GM10266 (cell line): ENCODE results near the gene KCTD4.
"Not testable (repeated sequence)": the region's sequence is repeated elsewhere in the genome, so short reads cannot be mapped to it uniquely, and the experiment has no call there.

Experiments
- DNase-seq: peaks from one replicate; pipeline ENCODE4 v3.0.0; 2012; ENCODE audit errors: extremely low spot score
- CTCF ChIP-seq: IDR thresholded peaks from 2 replicates; pipeline ENCODE4 v1.5.1; 2012; ENCODE audit warnings: mild to moderate bottlenecking, low read depth; ENCODE audit not compliant: control insufficient read depth, insufficient read depth; ENCODE audit errors: missing control alignments

The KCTD4 gene

GRCh38 chr13:45200701-45201232, at the start of gene KCTD4:
KCTD4 (minus strand) TSS chr13:45201045; CDS start chr13:45194567, 6,478 bp downstream.
- no peak for TF ChIP-seq CTCF

GRCh38 chr13:45249662-45250061, 48.8 kb upstream of the KCTD4 start:
- TF ChIP-seq CTCF: no peak
- DNase-seq: no peak

More at GRCh38 chr13:45200701-45201232, at the start of gene KCTD4:
- no peak for DNase-seq

GRCh38 chr13:45244736-45245135, 43.9 kb upstream of the KCTD4 start:
- DNase-seq: not testable (repeated sequence)

- no peak for TF ChIP-seq CTCF
- DNase-seq: no peak
Observed at GRCh38 chr13:45243077-45243476, 42.2 kb upstream of the KCTD4 start.

- DNase-seq: no peak
- TF ChIP-seq CTCF: no peak
Observed at GRCh38 chr13:45242524-45242923, 41.7 kb upstream of the KCTD4 start.

GRCh38 chr13:45242070-45242469, 41.2 kb upstream of the KCTD4 start:
- DNase-seq: no peak
- TF ChIP-seq CTCF: no peak

GRCh38 chr13:45240143-45240542, 39.3 kb upstream of the KCTD4 start:
- no peak for DNase-seq

More at GRCh38 chr13:45240143-45240542, 39.3 kb upstream of the KCTD4 start:
- TF ChIP-seq CTCF: no peak
